GM18517 (cell line): Measurements from ENCODE around the gene TTC9B.

Experiments
- ATAC-seq: cut with Tn5 transposase; IDR thresholded peaks from one replicate; pipeline ENCODE4 v1.9.1; 2021; ENCODE audit warnings: mild to moderate bottlenecking, moderate library complexity; ENCODE audit not compliant: unreplicated experiment

TTC9B gene

GRCh38 chr19:40216013-40216776 lies 2.0 kb downstream of the TTC9B start:
- no peak for ATAC-seq

GRCh38 chr19:40214936-40215335 lies 3.2 kb downstream of the TTC9B start:
- ATAC-seq: no peak

- ATAC-seq: no peak
These were observed 4.2 kb downstream of the TTC9B start for GRCh38 chr19:40213882-40214570.

- ATAC-seq: no peak
These were observed 4.8 kb downstream of the TTC9B start for GRCh38 chr19:40213251-40213829.

GRCh38 chr19:40210889-40211288 lies 7.3 kb downstream of the TTC9B start:
- ATAC-seq: no peak

GRCh38 chr19:40208602-40209001 lies 9.6 kb downstream of the TTC9B start:
- ATAC-seq: no peak

- ATAC-seq: no peak
These were observed 12.4 kb downstream of the TTC9B start for GRCh38 chr19:40205760-40206159.

- ATAC-seq: no peak
These were observed 13.8 kb downstream of the TTC9B start for GRCh38 chr19:40204381-40204780.

GRCh38 chr19:40200341-40201099 lies 17.7 kb downstream of the TTC9B start:
- ATAC-seq: no peak

GRCh38 chr19:40198272-40198990 lies 19.8 kb downstream of the TTC9B start:
- no peak for ATAC-seq

- ATAC-seq: no peak
These were observed 24.7 kb downstream of the TTC9B start for GRCh38 chr19:40193587-40193849.

- ATAC-seq: no peak
These were observed 25.2 kb downstream of the TTC9B start for GRCh38 chr19:40192758-40193586.

GRCh38 chr19:40191836-40192646 lies 26.1 kb downstream of the TTC9B start:
- ATAC-seq: peak; percentile 18

- ATAC-seq: peak; percentile 59
These were observed 27.0 kb downstream of the TTC9B start, which contains the start of gene MAP3K10 for GRCh38 chr19:40190891-40191835. Gene MAP3K10 (plus strand): TSS chr19:40191426. CDS start chr19:40192032, 606 bp downstream.

- no peak for ATAC-seq
These were observed 33.9 kb downstream of the TTC9B start for GRCh38 chr19:40184273-40184672.

GRCh38 chr19:40178756-40179155 lies 39.4 kb downstream of the TTC9B start:
- ATAC-seq: no peak

- no peak for ATAC-seq
These were observed 40.7 kb downstream of the TTC9B start for GRCh38 chr19:40177286-40178070.
